Trophoblast cell (in vitro differentiated cells and primary cell): ENCODE measurements around the gene PCGF5.

Experiments used
- DNase-seq, 2 donors: peaks; one replicate each; pipeline ENCODE4 v3.0.0-alpha.2; 2016
- H2AFZ ChIP-seq: 2 replicates; pipeline ENCODE4 v1.6.1; 2013; ENCODE audit warnings: low read length, moderate library complexity, mild to moderate bottlenecking; ENCODE audit not compliant: insufficient read depth, poor library complexity
- H2AK5ac ChIP-seq: 2 replicates; pipeline ENCODE4 v1.6.1; 2013; ENCODE audit warnings: mild to moderate bottlenecking, low read length
- H2BK120ac ChIP-seq: 2 replicates; pipeline ENCODE4 v1.6.1; 2013; ENCODE audit warnings: low read length, mild to moderate bottlenecking, moderate library complexity; ENCODE audit not compliant: insufficient read depth, poor library complexity
- H2BK12ac ChIP-seq: 2 replicates; pipeline ENCODE4 v1.6.1; 2013; ENCODE audit warnings: mild to moderate bottlenecking, low read length, moderate library complexity
- H2BK5ac ChIP-seq: 2 replicates; pipeline ENCODE4 v1.6.1; 2013; ENCODE audit warnings: low read length, low read depth, moderate library complexity, mild to moderate bottlenecking; ENCODE audit not compliant: poor library complexity
- H3K14ac ChIP-seq: 2 replicates; pipeline ENCODE4 v1.6.1; 2013; ENCODE audit warnings: mild to moderate bottlenecking, low read length
- H3K18ac ChIP-seq: 2 replicates; pipeline ENCODE4 v1.6.1; 2013; ENCODE audit warnings: mild to moderate bottlenecking, low read length
- H3K23ac ChIP-seq: 2 replicates; pipeline ENCODE4 v1.6.1; 2013; ENCODE audit warnings: low read length
- H3K27ac ChIP-seq: 2 replicates; pipeline ENCODE4 v1.5.1; 2013; ENCODE audit warnings: low read depth, mild to moderate bottlenecking, inconsistent platforms, low read length, moderate library complexity
- H3K27me3 ChIP-seq: 2 replicates; pipeline ENCODE4 v1.6.1; 2013; ENCODE audit warnings: inconsistent platforms, mild to moderate bottlenecking, low read length, moderate library complexity; ENCODE audit not compliant: insufficient read depth
- H3K36me3 ChIP-seq, 2 experiments: 1 replicate in 1 of 2; 2 replicates in 1 of 2; pipeline ENCODE4 v1.6.1; 2013; ENCODE audit warnings: low read length in 2 of 2, mild to moderate bottlenecking in 2 of 2, moderate library complexity in 1 of 2; ENCODE audit not compliant: insufficient read depth in 2 of 2, control insufficient read depth in 1 of 2
- H3K4ac ChIP-seq: 2 replicates; pipeline ENCODE4 v1.6.1; 2013; ENCODE audit warnings: low read depth, mild to moderate bottlenecking, low read length, moderate library complexity
- H3K4me1 ChIP-seq, 2 experiments: 1 replicate in 1 of 2; 2 replicates in 1 of 2; pipeline ENCODE4 v1.6.1; 2013; ENCODE audit warnings: low read length in 2 of 2, mild to moderate bottlenecking in 2 of 2, moderate library complexity in 1 of 2; ENCODE audit not compliant: insufficient read depth in 2 of 2, control insufficient read depth in 1 of 2
- H3K4me2 ChIP-seq: 2 replicates; pipeline ENCODE4 v1.6.1; 2013; ENCODE audit warnings: inconsistent platforms, mild to moderate bottlenecking, low read length, moderate library complexity
- H3K4me3 ChIP-seq: 2 replicates; pipeline ENCODE4 v1.5.1; 2013; ENCODE audit warnings: mild to moderate bottlenecking, low read depth, low read length, inconsistent platforms
- H3K79me1 ChIP-seq: one replicate; pipeline ENCODE4 v1.6.1; 2013; ENCODE audit warnings: low read length
- H3K79me2 ChIP-seq: 2 replicates; pipeline ENCODE4 v1.6.1; 2013; ENCODE audit warnings: low read length, mild to moderate bottlenecking; ENCODE audit not compliant: control insufficient read depth, insufficient read depth, poor library complexity
- H3K9ac ChIP-seq: 2 replicates; pipeline ENCODE4 v1.6.1; 2013; ENCODE audit warnings: mild to moderate bottlenecking, low read length
- H3K9me3 ChIP-seq: 2 replicates; pipeline ENCODE4 v1.6.1; 2013; ENCODE audit warnings: low read depth, mild to moderate bottlenecking, control low read depth, inconsistent platforms, low read length; ENCODE audit not compliant: insufficient read depth
- H4K12ac ChIP-seq: 2 replicates; pipeline ENCODE4 v1.6.1; 2013; ENCODE audit warnings: low read depth, mild to moderate bottlenecking, low read length, moderate library complexity
- H4K8ac ChIP-seq: 2 replicates; pipeline ENCODE4 v1.6.1; 2013; ENCODE audit warnings: low read depth, mild to moderate bottlenecking, low read length, moderate library complexity
- H4K91ac ChIP-seq: one replicate; pipeline ENCODE4 v1.6.1; 2013; ENCODE audit warnings: low read depth, mild to moderate bottlenecking, low read length, moderate library complexity
- WGBS: extraction: QIAGEN DNeasy Blood & Tissue Kit; methylation state at CpG from one replicate; pipeline ENCODE4 v1.1.7; 2013; ENCODE audit warnings: missing lambda C conversion rate; ENCODE audit not compliant: insufficient read length, insufficient coverage; ENCODE audit errors: extremely low coverage; 5-methylcytosine and 5-hydroxymethylcytosine counted together

Gene PCGF5

DNA sequence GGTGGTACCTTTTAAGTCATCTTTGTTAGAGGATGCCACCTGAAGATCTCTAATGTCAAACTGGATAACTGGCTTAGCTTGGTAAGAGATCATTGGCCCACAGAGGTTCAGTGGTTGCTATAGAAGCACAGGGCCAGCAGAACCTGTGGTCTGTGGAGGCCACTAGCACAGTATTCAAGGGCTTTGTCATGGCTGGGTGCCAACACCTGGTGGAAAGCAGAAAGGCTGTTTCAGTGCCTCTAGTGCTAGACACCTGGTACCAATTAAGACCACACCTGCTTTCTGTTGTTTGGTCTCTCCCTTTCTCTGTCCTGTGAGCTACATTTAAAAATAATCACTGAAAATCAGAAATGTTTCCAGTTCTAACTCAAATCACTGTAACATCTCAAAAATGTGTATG is 10.0 kb upstream of the PCGF5 start:
- no peak overlapping the region for H4K12ac ChIP-seq
- no peak overlapping the region for H2AFZ ChIP-seq
- H3K9ac ChIP-seq, result no peak overlapping the region
- no peak for DNase-seq
- H3K79me1 ChIP-seq, result no peaks in the 10 kb centered on the region
- no peaks in the 10 kb centered on the region for H3K9me3 ChIP-seq
- no peak overlapping the region for H3K27ac ChIP-seq
- no peak overlapping the region for H2BK12ac ChIP-seq
- H2AK5ac ChIP-seq, result no peak overlapping the region
- no peaks in the 10 kb centered on the region for H3K79me2 ChIP-seq
- no peak overlapping the region for H4K91ac ChIP-seq
- no peak overlapping the region for H2BK120ac ChIP-seq
- no peak overlapping the region for H3K4me2 ChIP-seq
- H3K18ac ChIP-seq, result no peak overlapping the region
- H4K8ac ChIP-seq, result no peak overlapping the region
- no peak overlapping the region for H2BK5ac ChIP-seq
- no peak overlapping the region for H3K4ac ChIP-seq
- H3K27me3 ChIP-seq, result no peaks in the 10 kb centered on the region
- H3K4me3 ChIP-seq, result no peak overlapping the region
- H3K14ac ChIP-seq, result no peak overlapping the region
- H3K36me3 ChIP-seq, result no peaks in the 10 kb centered on the region
- no peaks in the 10 kb centered on the region for H3K4me1 ChIP-seq
- no peak overlapping the region for H3K23ac ChIP-seq

DNA sequence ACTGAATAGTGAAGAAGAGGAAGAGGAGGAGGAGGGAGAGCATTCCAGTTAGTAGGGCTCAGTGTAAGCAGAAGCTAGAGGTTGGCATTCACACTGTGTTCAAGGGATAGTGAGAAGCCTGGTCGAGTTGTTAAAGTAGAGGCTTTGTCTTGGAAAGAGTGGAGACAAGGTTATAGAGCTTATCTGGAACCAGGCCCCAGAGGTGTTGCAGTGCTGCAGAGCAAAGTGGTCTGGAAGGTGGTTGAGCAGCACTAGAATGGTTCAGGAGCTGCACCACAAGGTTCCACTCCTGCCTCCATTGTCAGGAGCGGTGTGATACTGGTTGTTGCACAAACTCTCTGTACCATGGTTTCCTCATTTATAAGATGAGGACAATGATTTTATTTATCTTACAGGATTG is 8.8 kb upstream of the PCGF5 start:
- no peak overlapping the region for H4K12ac ChIP-seq
- H2AK5ac ChIP-seq, result no peak overlapping the region
- no peaks in the 10 kb centered on the region for H3K27me3 ChIP-seq
- no peaks in the 10 kb centered on the region for H3K9me3 ChIP-seq
- DNase-seq, result no peak
- H2BK5ac ChIP-seq, result no peak overlapping the region
- H3K79me1 ChIP-seq, result no peaks in the 10 kb centered on the region
- H2BK120ac ChIP-seq, result no peak overlapping the region
- no peaks in the 10 kb centered on the region for H3K4me1 ChIP-seq
- no peak overlapping the region for H3K4ac ChIP-seq
- H3K27ac ChIP-seq, result no peak overlapping the region
- no peak overlapping the region for H2AFZ ChIP-seq
- H2BK12ac ChIP-seq, result no peak overlapping the region
- no peak overlapping the region for H3K18ac ChIP-seq
- no CpG with 5 or more reads among the region's 2 CpGs for WGBS
- no peaks in the 10 kb centered on the region for H3K79me2 ChIP-seq
- H3K9ac ChIP-seq, result no peak overlapping the region
- no peak overlapping the region for H3K4me2 ChIP-seq
- H3K23ac ChIP-seq, result no peak overlapping the region
- H3K14ac ChIP-seq, result no peak overlapping the region
- H3K36me3 ChIP-seq, result no peaks in the 10 kb centered on the region
- H4K8ac ChIP-seq, result no peak overlapping the region
- H4K91ac ChIP-seq, result no peak overlapping the region
- no peak overlapping the region for H3K4me3 ChIP-seq

DNA sequence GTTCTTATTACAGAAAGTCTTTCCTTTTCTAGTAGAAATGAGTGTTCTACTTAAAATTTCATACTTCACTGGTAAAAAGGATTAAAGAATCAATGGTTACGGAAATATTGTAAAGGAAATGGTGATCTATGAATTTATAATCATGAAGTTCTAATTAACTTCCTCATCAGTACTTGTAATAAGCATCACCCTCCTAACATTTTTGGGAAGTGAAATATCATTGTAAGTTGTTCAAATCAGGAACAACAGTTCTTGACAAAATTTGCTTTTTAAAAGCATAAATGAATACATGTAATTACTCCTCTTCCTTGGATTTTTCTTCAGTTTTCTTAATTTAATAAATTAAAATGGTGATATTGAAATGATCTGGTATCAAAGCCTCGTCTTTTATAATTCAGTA is 5.6 kb upstream of the PCGF5 start:
- Histone ChIP-seq H4K12ac (no peak overlapping the region), H3K4ac (no peak overlapping the region), H3K4me1 (peaks cover 0 to under 1% of the 10 kb centered on the region in 2 experiments), H2AFZ (no peak overlapping the region), H4K8ac (no peak overlapping the region), H3K4me2 (no peak overlapping the region), H3K27me3 (peaks cover 2% of the 10 kb centered on the region), H3K36me3 (no peaks in the 10 kb centered on the region), H3K23ac (no peak overlapping the region), H3K9me3 (no peaks in the 10 kb centered on the region), H3K9ac (no peak overlapping the region), H3K79me1 (no peaks in the 10 kb centered on the region), H2AK5ac (no peak overlapping the region), H2BK5ac (no peak overlapping the region), H3K18ac (no peak overlapping the region), H3K79me2 (no peaks in the 10 kb centered on the region), H4K91ac (no peak overlapping the region), H3K14ac (no peak overlapping the region), H3K4me3 (no peak overlapping the region), H3K27ac (no peak overlapping the region), H2BK12ac (no peak overlapping the region), H2BK120ac (no peak overlapping the region)
- WGBS, result no CpG with 5 or more reads among the region's 2 CpGs
- no peak for DNase-seq

DNA sequence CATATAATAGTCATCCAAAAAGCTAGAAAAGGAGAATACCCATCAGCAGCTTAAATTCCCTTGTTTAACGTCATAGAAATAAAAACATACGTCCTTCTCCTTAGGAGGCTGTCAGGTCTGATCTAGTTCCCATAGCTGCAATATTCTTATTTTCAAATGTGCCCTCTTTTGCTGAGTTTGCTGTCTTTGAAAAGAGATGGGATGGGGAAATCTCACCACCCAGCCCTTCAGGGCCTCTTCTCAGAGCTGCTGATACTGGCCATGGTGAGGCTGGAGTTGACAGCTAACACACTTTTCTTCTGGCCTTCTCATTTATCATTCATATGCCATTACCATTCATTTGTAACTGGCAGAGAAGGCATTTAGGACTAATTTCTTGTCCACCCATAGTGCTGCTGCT is 5.1 kb upstream of the PCGF5 start:
- no peak overlapping the region for H4K91ac ChIP-seq
- H2BK5ac ChIP-seq, result no peak overlapping the region
- H2BK120ac ChIP-seq, result no peak overlapping the region
- no peak overlapping the region for H3K4me3 ChIP-seq
- WGBS, result no CpG with 5 or more reads among the region's 2 CpGs
- no peak overlapping the region for H3K18ac ChIP-seq
- peaks cover 2% of the 10 kb centered on the region for H3K27me3 ChIP-seq
- H3K4me2 ChIP-seq, result no peak overlapping the region
- no peak for DNase-seq
- no peaks in the 10 kb centered on the region for H3K79me2 ChIP-seq
- H3K79me1 ChIP-seq, result no peaks in the 10 kb centered on the region
- no peak overlapping the region for H3K9ac ChIP-seq
- no peak overlapping the region for H3K27ac ChIP-seq
- no peaks in the 10 kb centered on the region for H3K9me3 ChIP-seq
- H4K8ac ChIP-seq, result no peak overlapping the region
- no peaks in the 10 kb centered on the region for H3K36me3 ChIP-seq
- H4K12ac ChIP-seq, result no peak overlapping the region
- no peak overlapping the region for H3K23ac ChIP-seq
- no peak overlapping the region for H2BK12ac ChIP-seq
- peaks cover 2 to 3% of the 10 kb centered on the region in 2 experiments for H3K4me1 ChIP-seq
- no peak overlapping the region for H3K4ac ChIP-seq
- H3K14ac ChIP-seq, result no peak overlapping the region
- H2AK5ac ChIP-seq, result no peak overlapping the region
- H2AFZ ChIP-seq, result no peak overlapping the region
